Renal cortex interstitium (tissue), 3 donors: Measurements from ENCODE around the gene RFX7. TPM values are rescaled to one million over a fixed set of nuclear protein-coding genes. Genes with fewer than 3 reads are reported as not detected.

ENCODE experiments used
- polyA plus RNA-seq, 3 donors: library from polyadenylated mRNA; unstranded; fragments of 120-200 nt; gene quantifications; one replicate each; pipeline ENCODE4 v1.2.1, GENCODE V29; 2013; ENCODE audit not compliant: insufficient read length in 3 of 3

The RFX7 gene
- polyA plus RNA-seq, 3 donors: 22.5 to 24.8 (median 22.7) TPM

Other genes starting within 250 kb of the RFX7 start
- 10 to 100 TPM; 26.1 to 33.9 (median 31.7) TPM for gene TEX9, start 121.5 kb upstream of the RFX7 start, polyA plus RNA-seq
- 10 to 100 TPM; 25.4 to 34.8 (median 29.6) TPM for gene MNS1, start 221.3 kb upstream of the RFX7 start, polyA plus RNA-seq